K562 (cell line): ENCODE measurements around the gene HOXB7. TPM values are rescaled to one million over a fixed set of nuclear protein-coding genes. Genes with fewer than 3 reads are reported as not detected.

ENCODE experiments used
- ARID3B ChIP-seq: fragments of 250-450 bp; sonication (Bioruptor Pico); IDR thresholded peaks from 2 replicates; pipeline ENCODE4 v1.4.0; 2020; ENCODE audit warnings: borderline replicate concordance
- ARID4B ChIP-seq: sonication (generic); formaldehyde crosslinking; IDR thresholded peaks from 2 replicates; pipeline ENCODE4 v1.8.0; 2022; ENCODE audit warnings: mild to moderate bottlenecking, missing genetic modification reagents
- BCOR ChIP-seq: fragments of 450-650 bp; IDR thresholded peaks from 2 replicates; pipeline ENCODE4 v1.6.1; 2016
- BRD9 ChIP-seq: fragments of 450-650 bp; IDR thresholded peaks from 2 replicates; pipeline ENCODE4 v1.6.1; 2018; ENCODE audit warnings: low read depth; ENCODE audit not compliant: partially characterized antibody
- BRF1 ChIP-seq: IDR thresholded peaks from 3 replicates; pipeline ENCODE4 v1.6.1; 2011; ENCODE audit warnings: borderline replicate concordance, mild to moderate bottlenecking; ENCODE audit not compliant: insufficient read length; ENCODE audit errors: extremely low read depth
- HDAC6 ChIP-seq: IDR thresholded peaks from 2 replicates; pipeline ENCODE4 v1.6.1; 2012; ENCODE audit warnings: low read depth, mild to moderate bottlenecking, control low read depth, inconsistent platforms, low read length, moderate library complexity
- KLF6 ChIP-seq: fragments of 250-450 bp; sonication (Bioruptor Pico); IDR thresholded peaks from 2 replicates; pipeline ENCODE4 v1.4.0; 2020; ENCODE audit warnings: mild to moderate bottlenecking, moderate library complexity, borderline replicate concordance
- NFYB ChIP-seq: IDR thresholded peaks from 2 replicates; pipeline ENCODE4 v1.6.1; 2011; ENCODE audit warnings: mild to moderate bottlenecking, moderate library complexity; ENCODE audit not compliant: insufficient read length; ENCODE audit errors: extremely low read depth
- PRMT5 ChIP-seq: sonication (generic); formaldehyde crosslinking; IDR thresholded peaks from 2 replicates; pipeline ENCODE4 v1.5.0; 2020; ENCODE audit warnings: missing genetic modification reagents
- YY1 ChIP-seq, 3 experiments: IDR thresholded peaks; 2 replicates each; pipeline ENCODE4 v1.6.1; 2011; ENCODE audit warnings: low read length in 2 of 3, mild to moderate bottlenecking in 2 of 3, moderate library complexity in 2 of 3, borderline replicate concordance in 1 of 3, control low read depth in 1 of 3, low read depth in 1 of 3; ENCODE audit not compliant: insufficient read depth in 3 of 3, insufficient replicate concordance in 2 of 3, control insufficient read depth in 1 of 3, insufficient read length in 1 of 3; ENCODE audit errors: extremely low read depth in 1 of 3
- ZNF407 ChIP-seq: fragments of 450-650 bp; IDR thresholded peaks from 2 replicates; pipeline ENCODE4 v1.6.1; 2016; ENCODE audit warnings: low read depth
- polyA plus RNA-seq, 8 experiments: library from polyadenylated mRNA; depleted of rRNA in 4 of 8; stranded (reverse) in 5 of 8; unstranded in 3 of 8; fragments of >200 nt; fragmentation: Nextera tagmentation in 2 of 8; fragmentation: Illumina TruSeq in 1 of 8; extraction: Ambion mirVana in 2 of 8; extraction: Trizol in 1 of 8; gene quantifications; 2 replicates each; pipeline versions ENCODE4 v1.2.1 to v1.2.3, GENCODE V29; 2011 to 2014; ENCODE audit warnings: inconsistent platforms in 1 of 8, missing spikeins in 1 of 8
- total RNA-seq, 7 experiments: library from RNA; depleted of rRNA in 6 of 7; stranded (reverse); fragments of >200 nt in 6 of 7; fragmentation: Illumina TruSeq in 2 of 7; extraction: Trizol in 2 of 7; gene quantifications; 2 replicates each; pipeline versions ENCODE4 v1.2.1 to v1.2.3, GENCODE V29; 2011 to 2021; ENCODE audit warnings: low replicate concordance in 1 of 7

HOXB7 gene
- total and polyA plus RNA-seq, 9 of the 15 experiments (the other 6 are each of a cell fraction or from before 2014, with no cell fraction given): 5.5 to 16.7 (median 8.3) TPM

GRCh38 chr17:48646183-48647102, 35.6 kb upstream of the HOXB7 start (continued):
- TF ChIP-seq ZNF407: no peak
- no peak for TF ChIP-seq ARID4B (CRISPR knock-in tag)
- no peak for TF ChIP-seq BRF1
- no peak for TF ChIP-seq ARID3B (CRISPR knock-in tag)
- peak in 1 of 3 experiments; percentile 2 for TF ChIP-seq YY1 (IDR thresholded peaks at IDR 0.05; ENCODE audit: borderline replicate concordance in 1 of 3, control insufficient read depth in 1 of 3, extremely low read depth in 1 of 3, insufficient read depth in 3 of 3, insufficient read length in 1 of 3, insufficient replicate concordance in 2 of 3, low read depth in 1 of 3, low read length in 2 of 3)
- TF ChIP-seq NFYB: no peak
- no peak for TF ChIP-seq BRD9
- no peak for TF ChIP-seq KLF6 (CRISPR knock-in tag)
- TF ChIP-seq PRMT5 (CRISPR knock-in tag): no peak
- no peak for TF ChIP-seq HDAC6
- TF ChIP-seq BCOR: no peak
